H9 (cell line): ENCODE results near the gene ARNT2. TPM values are rescaled to one million over a fixed set of nuclear protein-coding genes. Genes with fewer than 3 reads are reported as not detected.

Experiments used
- DNase-seq: peaks from one replicate; pipeline ENCODE4 v3.0.0-alpha.2; 2017
- H2AFZ ChIP-seq: one replicate; pipeline ENCODE4 v1.6.1; 2013; ENCODE audit warnings: mild to moderate bottlenecking, low read length, control low read depth, moderate library complexity
- H2AK5ac ChIP-seq: 2 replicates; pipeline ENCODE4 v1.6.1; 2013; ENCODE audit warnings: low read length, control low read depth, mixed read lengths; ENCODE audit not compliant: insufficient read length
- H2BK120ac ChIP-seq: one replicate; pipeline ENCODE4 v1.6.1; 2013; ENCODE audit warnings: low read depth, mild to moderate bottlenecking, low read length, control low read depth, inconsistent platforms; ENCODE audit not compliant: poor library complexity, severe bottlenecking
- H2BK12ac ChIP-seq: 2 replicates; pipeline ENCODE4 v1.6.1; 2013; ENCODE audit warnings: low read length, control low read depth, mixed read lengths, low read depth; ENCODE audit not compliant: insufficient read length
- H2BK15ac ChIP-seq: 2 replicates; pipeline ENCODE4 v1.6.1; 2013; ENCODE audit warnings: low read depth, low read length, control low read depth
- H2BK20ac ChIP-seq: one replicate; pipeline ENCODE4 v1.6.1; 2013; ENCODE audit warnings: low read depth, mild to moderate bottlenecking, low read length, control low read depth, inconsistent platforms; ENCODE audit not compliant: poor library complexity, severe bottlenecking
- H2BK5ac ChIP-seq: 2 replicates; pipeline ENCODE4 v1.6.1; 2013; ENCODE audit warnings: low read length, control low read depth, mixed read lengths; ENCODE audit not compliant: insufficient read length
- H3K14ac ChIP-seq: 2 replicates; pipeline ENCODE4 v1.6.1; 2013; ENCODE audit warnings: low read length, control low read depth; ENCODE audit not compliant: insufficient read depth
- H3K18ac ChIP-seq: 2 replicates; pipeline ENCODE4 v1.6.1; 2013; ENCODE audit warnings: low read depth, mild to moderate bottlenecking, mixed read lengths, low read length, control low read depth; ENCODE audit not compliant: insufficient read length
- H3K23ac ChIP-seq: 2 replicates; pipeline ENCODE4 v1.6.1; 2013; ENCODE audit warnings: low read length, control low read depth, mixed read lengths, low read depth; ENCODE audit not compliant: insufficient read length
- H3K23me2 ChIP-seq: 2 replicates; pipeline ENCODE4 v1.6.1; 2013; ENCODE audit warnings: low read depth, mild to moderate bottlenecking, mixed read lengths, low read length, control low read depth; ENCODE audit not compliant: insufficient read length, poor library complexity, severe bottlenecking
- H3K27ac ChIP-seq: 2 replicates; pipeline ENCODE4 v1.5.1; 2013; ENCODE audit warnings: low read length, control low read depth, mixed read lengths, low read depth; ENCODE audit not compliant: insufficient read length
- H3K27me3 ChIP-seq: 2 replicates; pipeline ENCODE4 v1.6.1; 2013; ENCODE audit warnings: low read length, control low read depth, inconsistent platforms; ENCODE audit not compliant: insufficient read depth
- H3K4ac ChIP-seq: 2 replicates; pipeline ENCODE4 v1.6.1; 2013; ENCODE audit warnings: low read depth, mild to moderate bottlenecking, control low read depth, inconsistent platforms, low read length, moderate library complexity
- H3K4me1 ChIP-seq: 2 replicates; pipeline ENCODE4 v1.6.1; 2013; ENCODE audit warnings: low read length, control low read depth, inconsistent platforms; ENCODE audit not compliant: insufficient read depth
- H3K4me2 ChIP-seq: 2 replicates; pipeline ENCODE4 v1.6.1; 2013; ENCODE audit warnings: low read length, control low read depth, mixed read lengths; ENCODE audit not compliant: insufficient read length, insufficient read depth
- H3K56ac ChIP-seq: 2 replicates; pipeline ENCODE4 v1.6.1; 2013; ENCODE audit warnings: low read depth, mild to moderate bottlenecking, mixed read lengths, low read length, control low read depth; ENCODE audit not compliant: insufficient read length
- H3K79me1 ChIP-seq: 2 replicates; pipeline ENCODE4 v1.6.1; 2013; ENCODE audit warnings: low read depth, mild to moderate bottlenecking, moderate library complexity, low read length, control low read depth, inconsistent platforms; ENCODE audit not compliant: insufficient read depth, poor library complexity, severe bottlenecking
- H3K79me2 ChIP-seq: 2 replicates; pipeline ENCODE4 v1.6.1; 2013; ENCODE audit warnings: low read length, control low read depth, inconsistent platforms; ENCODE audit not compliant: insufficient read depth
- H3K9ac ChIP-seq: 2 replicates; pipeline ENCODE4 v1.6.1; 2013; ENCODE audit warnings: low read length, control low read depth, mixed read lengths; ENCODE audit not compliant: insufficient read length; ENCODE audit errors: extremely low read depth
- H3K9me3 ChIP-seq: one replicate; pipeline ENCODE4 v1.6.1; 2013; ENCODE audit warnings: low read depth, low read length, inconsistent platforms; ENCODE audit not compliant: control insufficient read depth
- H3T11ph ChIP-seq: one replicate; pipeline ENCODE4 v1.6.1; 2013; ENCODE audit warnings: mild to moderate bottlenecking, low read length, control low read depth, inconsistent platforms
- H4K20me1 ChIP-seq: one replicate; pipeline ENCODE4 v1.6.1; 2013; ENCODE audit not compliant: control insufficient read depth, insufficient read length, insufficient read depth
- H4K5ac ChIP-seq: 2 replicates; pipeline ENCODE4 v1.6.1; 2013; ENCODE audit warnings: low read depth, mild to moderate bottlenecking, mixed read lengths, low read length, control low read depth; ENCODE audit not compliant: insufficient read length
- H4K8ac ChIP-seq: replicated peaks from 2 replicates; pipeline ENCODE4 v1.6.1; 2013; ENCODE audit warnings: low read length, control low read depth, mixed read lengths, low read depth; ENCODE audit not compliant: insufficient read length
- H4K91ac ChIP-seq: 2 replicates; pipeline ENCODE4 v1.6.1; 2013; ENCODE audit warnings: low read depth, mild to moderate bottlenecking, moderate library complexity, mixed read lengths, low read length, control low read depth; ENCODE audit not compliant: insufficient read length
- H3K27ac Mint-ChIP-seq, 3 experiments: 2 replicates in 2 of 3; 3 replicates in 1 of 3; pipeline ENCODE4 v1.8.0; 2020 to 2021; ENCODE audit warnings: mixed read lengths in 3 of 3, mild to moderate bottlenecking in 1 of 3, moderate library complexity in 1 of 3
- H3K27me3 Mint-ChIP-seq: 2 replicates; pipeline ENCODE4 v1.8.0; 2021; ENCODE audit warnings: low read depth, mild to moderate bottlenecking, moderate library complexity, mixed read lengths
- H3K36me3 Mint-ChIP-seq, 3 experiments: 2 replicates in 2 of 3; 3 replicates in 1 of 3; pipeline ENCODE4 v1.8.0; 2020 to 2021; ENCODE audit warnings: low read depth in 3 of 3, mixed read lengths in 3 of 3; ENCODE audit not compliant: insufficient read depth in 1 of 3
- H3K4me1 Mint-ChIP-seq, 2 experiments: 2 replicates each; pipeline ENCODE4 v1.8.0; 2020; ENCODE audit warnings: mixed read lengths in 2 of 2
- H3K4me3 Mint-ChIP-seq, 2 experiments: 2 replicates in 1 of 2; 3 replicates in 1 of 2; pipeline ENCODE4 v1.8.0; 2020 to 2021; ENCODE audit warnings: mild to moderate bottlenecking in 2 of 2, mixed read lengths in 2 of 2, moderate library complexity in 1 of 2
- H3K9me3 Mint-ChIP-seq, 2 experiments: 2 replicates in 1 of 2; 3 replicates in 1 of 2; pipeline ENCODE4 v1.8.0; 2020; ENCODE audit warnings: mild to moderate bottlenecking in 2 of 2, mixed read lengths in 2 of 2, moderate library complexity in 1 of 2
- CTCF ChIP-seq: fragments of 200-600 bp; sonication (generic); conservative IDR thresholded peaks from 3 replicates; pipeline ENCODE4 v1.8.0; 2021; ENCODE audit warnings: antibody characterized with exemption, mild to moderate bottlenecking
- WGBS: extraction: QIAGEN DNeasy Blood & Tissue Kit; methylation state at CpG from one replicate; pipeline ENCODE4 v1.1.7; 2013; ENCODE audit warnings: missing lambda C conversion rate, low lambda C conversion rate, mixed read lengths; ENCODE audit not compliant: insufficient read length; ENCODE audit errors: extremely low coverage; 5-methylcytosine and 5-hydroxymethylcytosine counted together
- total RNA-seq: library from RNA; stranded (reverse); gene quantifications from 2 replicates; pipeline ENCODE4 v1.2.1, GENCODE V29; 2021

Gene ARNT2
- total RNA-seq, 1 experiment from 2014 or later: 10.5 TPM

GRCh38 chr15:80444680-80445251, 40.6 kb downstream of the ARNT2 start:
- H2BK5ac ChIP-seq: no peak overlapping the region
- no peaks in the 10 kb centered on the region for H3K4me1 ChIP-seq
- H3K9ac ChIP-seq: no peak overlapping the region
- no peak overlapping the region for H3K4ac ChIP-seq
- no peak overlapping the region for H4K5ac ChIP-seq
- no peak overlapping the region for H2BK20ac ChIP-seq
- no peaks in the 10 kb centered on the region for H3K79me2 ChIP-seq
- H3T11ph ChIP-seq: no peak overlapping the region
- H3K79me1 ChIP-seq: no peaks in the 10 kb centered on the region
- H4K8ac ChIP-seq: peak overlapping the region; percentile 10
- H3K36me3 Mint-ChIP-seq: no peaks in the 10 kb centered on the region
- H3K27me3 Mint-ChIP-seq: no peaks in the 10 kb centered on the region
- H3K9me3 ChIP-seq: no peaks in the 10 kb centered on the region
- no peaks in the 10 kb centered on the region for H4K20me1 ChIP-seq
- no peak overlapping the region for H3K56ac ChIP-seq
- H2AK5ac ChIP-seq: no peak overlapping the region
- no peak overlapping the region for H3K18ac ChIP-seq
- H3K9me3 Mint-ChIP-seq: no peaks in the 10 kb centered on the region
- H3K4me3 Mint-ChIP-seq: no peak overlapping the region
- no peaks in the 10 kb centered on the region for H3K4me1 Mint-ChIP-seq
- no peak overlapping the region for H2BK12ac ChIP-seq
- no peak for TF ChIP-seq CTCF
- DNase-seq: no peak
- H3K27me3 ChIP-seq: 0 out of 2 replicates have a peak, but pooled peaks cover 2% of the 10 kb centered on the region
- no peak overlapping the region for H3K14ac ChIP-seq
- H3K4me2 ChIP-seq: no peak overlapping the region
- H3K23ac ChIP-seq: no peak overlapping the region
- H2AFZ ChIP-seq: no peak overlapping the region
- H3K27ac ChIP-seq: no peak overlapping the region
- H3K27ac Mint-ChIP-seq: no peak overlapping the region
- no peak overlapping the region for H4K91ac ChIP-seq
- H2BK120ac ChIP-seq: no peak overlapping the region
- H2BK15ac ChIP-seq: no peak overlapping the region
- 100% methylated on average over 4 of the region's 4 CpGs for WGBS
- no peaks in the 10 kb centered on the region for H3K23me2 ChIP-seq
